ENCODE measurements around the gene SPATA20. TPM values are rescaled to one million over a fixed set of nuclear protein-coding genes. Genes with fewer than 3 reads are reported as not detected.
A peak's percentile ranks its signal among the peaks of the same experiment; 100 is the strongest.

The SPATA20 gene
- total and polyA plus RNA-seq, 2 of the 8 experiments (the other 6 are each of a cell fraction or from before 2014, with no cell fraction given): 16.2 to 17.5 TPM

DNA sequence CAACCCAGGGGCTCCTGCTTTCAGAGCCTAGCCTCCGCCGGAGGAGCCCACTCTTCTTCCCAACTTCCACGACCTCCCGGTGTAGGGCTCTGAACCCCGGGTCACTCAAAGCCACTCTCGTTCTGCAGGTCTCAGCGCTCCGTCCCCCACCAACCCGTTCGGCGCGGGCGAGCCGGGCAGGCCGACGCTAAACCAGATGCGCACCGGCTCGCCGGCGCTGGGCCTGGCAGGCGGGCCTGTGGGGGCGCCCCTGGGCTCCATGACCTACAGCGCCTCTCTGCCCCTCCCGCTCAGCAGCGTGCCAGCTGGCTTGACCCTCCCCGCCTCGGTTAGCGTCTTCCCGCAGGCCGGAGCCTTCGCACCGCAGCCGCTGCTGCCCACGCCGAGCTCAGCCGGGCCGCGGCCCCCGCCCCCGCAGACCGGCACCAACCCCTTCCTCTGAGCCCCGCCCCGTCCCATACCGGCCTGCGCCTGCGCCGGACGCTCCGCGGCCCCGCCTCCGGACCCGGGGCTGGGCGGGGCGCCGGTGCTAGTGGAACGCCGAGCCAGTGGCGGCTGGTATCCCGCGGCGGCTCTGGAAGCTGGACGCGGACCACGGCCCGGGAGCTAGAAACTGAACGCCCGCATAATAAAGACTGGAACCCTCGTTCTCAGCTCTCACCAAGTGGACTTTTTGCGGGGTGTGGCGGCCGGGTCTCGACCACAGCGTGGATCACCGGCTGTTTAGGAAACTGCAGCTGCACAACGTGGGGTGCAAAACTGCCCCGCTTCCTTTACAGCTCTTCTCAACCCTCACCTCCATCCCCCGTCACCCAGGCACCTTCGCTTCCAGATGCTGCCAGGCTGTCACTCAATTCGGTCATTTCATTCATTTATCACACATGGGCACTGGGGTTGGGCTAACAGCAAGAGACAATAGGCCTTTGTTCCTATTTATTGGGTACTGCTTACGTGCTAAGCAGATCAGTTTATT, 5.0 kb upstream of the SPATA20 start (continued):
- no peak for TF ChIP-seq TAF1 (IDR thresholded peaks at IDR 0.05; ENCODE audit: low read depth, low read length)
- no peak for TF ChIP-seq CBX8 (IDR thresholded peaks at IDR 0.05; ENCODE audit: borderline replicate concordance, low read depth, low read length)
- TF ChIP-seq YY1 (IDR thresholded peaks at IDR 0.05; ENCODE audit: low read depth, low read length): no peak
- 0 out of 2 replicates have a peak, but pooled peaks have one; percentile 44 for TF ChIP-seq RBBP5 (IDR thresholded peaks at IDR 0.05; ENCODE audit: borderline replicate concordance, low read depth, low read length)
- TF ChIP-seq HDAC2 (IDR thresholded peaks at IDR 0.05; ENCODE audit: borderline replicate concordance in 1 of 2, low read depth in 2 of 2, low read length in 2 of 2): no peak; a peak in 1 of 4 replicates
- no peak for TF ChIP-seq TAF7 (optimal IDR thresholded peaks at IDR 0.05; ENCODE audit: borderline replicate concordance, low read depth, low read length)
- no peak for TF ChIP-seq FOSL1 (IDR thresholded peaks at IDR 0.05; ENCODE audit: insufficient read depth, low read depth, low read length)
- no peak for TF ChIP-seq CREB1 (IDR thresholded peaks at IDR 0.05)
- no peak for TF ChIP-seq GTF2F1 (IDR thresholded peaks at IDR 0.05; ENCODE audit: borderline replicate concordance, low read depth, low read length)
- no peak for TF ChIP-seq CEBPB (IDR thresholded peaks at IDR 0.05; ENCODE audit: low read depth, low read length)
- no peak for TF ChIP-seq GABPA (IDR thresholded peaks at IDR 0.05; ENCODE audit: borderline replicate concordance, insufficient read depth, low read length)
- peak in 1 of 3 experiments; percentile 11; a peak in 1 of 4 replicates for TF ChIP-seq CTCF (IDR thresholded peaks at IDR 0.05; ENCODE audit: control extremely low read depth in 1 of 3, insufficient read depth in 1 of 3, low read depth in 1 of 3, low read length in 3 of 3)
- 0 out of 2 replicates have a peak, but pooled peaks have one; percentile 19 for TF ChIP-seq POLR2AphosphoS5 (IDR thresholded peaks at IDR 0.05; ENCODE audit: low read depth, low read length)
- TF ChIP-seq PHF8 (conservative IDR thresholded peaks at IDR 0.05; ENCODE audit: low read depth, low read length): 0 out of 2 replicates have a peak, but pooled peaks have one; percentile 39
- no peak for TF ChIP-seq EZH2 (IDR thresholded peaks at IDR 0.05; ENCODE audit: low read depth, low read length, severe bottlenecking)
- TF ChIP-seq TBP (IDR thresholded peaks at IDR 0.05; ENCODE audit: low read depth, low read length): 0 out of 2 replicates have a peak, but pooled peaks have one; percentile 15
- no peak for TF ChIP-seq HDAC6 (IDR thresholded peaks at IDR 0.05; ENCODE audit: low read depth, low read length)
- TF ChIP-seq ZNF274 (IDR thresholded peaks at IDR 0.05; ENCODE audit: borderline replicate concordance, extremely low read depth, low read length): no peak
- no peak for TF ChIP-seq NANOG (IDR thresholded peaks at IDR 0.05; ENCODE audit: insufficient read depth, low read depth, low read length, poor library complexity, severe bottlenecking)
- TF ChIP-seq MAX (IDR thresholded peaks at IDR 0.05): peak; percentile 56
